ENCODE data around the gene ABCA5. TPM values are rescaled to one million over a fixed set of nuclear protein-coding genes. Genes with fewer than 3 reads are reported as not detected.
"Not testable (repeated sequence)": the region's sequence is repeated elsewhere in the genome, so short reads cannot be mapped to it uniquely, and the experiment has no call there.

The ABCA5 gene
- total RNA-seq, 4 donors from 2014 or later, result 36.9 to 63.3 (median 46.5) TPM

- TF ChIP-seq CTCF (IDR thresholded peaks at IDR 0.05) (no peak), POLR2A (IDR thresholded peaks at IDR 0.05) (no peak)
- H3K4me3 ChIP-seq (ENCODE audit: low read depth, poor library complexity, severe bottlenecking), result no peak overlapping the region
- WGBS, 2 donors, result 91 to 94% methylated on average over 3 of the region's 3 CpGs
- no peak for DNase-seq (ENCODE audit: low spot score in 2 of 2)
- intact Hi-C loops (cut with DNase I; ENCODE audit: low total_unique reads), result no loop called here
Measured at GRCh38 chr17:69282002-69282401, 44.9 kb downstream of the ABCA5 start.

GRCh38 chr17:69276279-69276678, 50.7 kb downstream of the ABCA5 start:
- 95 to 99% methylated on average over 4 of the region's 4 CpGs for WGBS, 2 donors
- DNase-seq (ENCODE audit: low spot score in 2 of 2); H3K4me3 ChIP-seq (ENCODE audit: low read depth, poor library complexity, severe bottlenecking); intact Hi-C loops (cut with DNase I; ENCODE audit: low total_unique reads): not testable (repeated sequence)

GRCh38 chr17:69275751-69276150, 51.2 kb downstream of the ABCA5 start:
- DNase-seq (ENCODE audit: low spot score in 2 of 2), result no peak
- intact Hi-C loops (cut with DNase I; ENCODE audit: low total_unique reads), result no loop called here
- no peak overlapping the region for H3K4me3 ChIP-seq (ENCODE audit: low read depth, poor library complexity, severe bottlenecking)
- TF ChIP-seq POLR2A (IDR thresholded peaks at IDR 0.05) (no peak), CTCF (IDR thresholded peaks at IDR 0.05) (no peak)
- WGBS, 2 donors, result 92 to 100% methylated on average over 4 of the region's 4 CpGs

GRCh38 chr17:69271023-69271422, 55.9 kb downstream of the ABCA5 start:
- no peak overlapping the region for H3K4me3 ChIP-seq (ENCODE audit: low read depth, poor library complexity, severe bottlenecking)
- TF ChIP-seq CTCF (IDR thresholded peaks at IDR 0.05) (no peak), POLR2A (IDR thresholded peaks at IDR 0.05) (no peak)
- DNase-seq (ENCODE audit: low spot score in 2 of 2), result no peak
- intact Hi-C loops (cut with DNase I; ENCODE audit: low total_unique reads), result no loop called here
- 83 to 84% methylated on average over 7 of the region's 7 CpGs for WGBS, 2 donors

- H3K4me3 ChIP-seq (ENCODE audit: low read depth, poor library complexity, severe bottlenecking), result no peak overlapping the region
- intact Hi-C loops (cut with DNase I; ENCODE audit: low total_unique reads), result no loop called here
- DNase-seq (ENCODE audit: low spot score in 2 of 2), result no peak
- WGBS, 2 donors, result 54 to 59% methylated on average over 6 of the region's 6 CpGs
- TF ChIP-seq CTCF (IDR thresholded peaks at IDR 0.05) (no peak), POLR2A (IDR thresholded peaks at IDR 0.05) (no peak)
Measured at GRCh38 chr17:69269131-69269998, 57.6 kb downstream of the ABCA5 start.

GRCh38 chr17:69268543-69269014, 58.4 kb downstream of the ABCA5 start:
- no peak for DNase-seq (ENCODE audit: low spot score in 2 of 2)
- 82 to 89% methylated on average over 5 of the region's 5 CpGs for WGBS, 2 donors
- H3K4me3 ChIP-seq (ENCODE audit: low read depth, poor library complexity, severe bottlenecking), result no peak overlapping the region
- intact Hi-C loops (cut with DNase I; ENCODE audit: low total_unique reads), result no loop called here
- TF ChIP-seq CTCF (IDR thresholded peaks at IDR 0.05), result no peak
- TF ChIP-seq POLR2A (IDR thresholded peaks at IDR 0.05), result no peak
